ENCODE data around the gene PABPN1.

PABPN1 gene

DNA sequence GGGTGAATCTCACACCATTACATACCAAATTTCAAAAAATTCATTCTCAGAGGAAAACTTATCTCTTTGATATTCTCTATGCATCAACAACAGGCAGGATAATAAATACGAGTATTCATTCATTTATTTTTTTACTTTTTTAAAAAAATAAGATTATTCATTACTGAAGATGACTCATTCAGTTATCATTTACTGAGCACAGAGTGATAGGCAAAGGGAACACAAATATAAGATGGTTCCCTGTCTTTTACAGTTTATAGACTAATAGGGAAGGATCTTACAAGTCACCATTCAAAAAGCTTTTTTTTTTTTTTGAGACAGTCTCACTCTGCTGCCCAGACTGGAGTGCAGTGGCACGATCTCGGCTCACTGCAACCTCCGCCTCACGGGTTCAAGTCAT is 5.0 kb upstream of the PABPN1 start:
- DNase-seq (ENCODE audit: low read depth) = no peak
- TF ChIP-seq, protein P1, sequence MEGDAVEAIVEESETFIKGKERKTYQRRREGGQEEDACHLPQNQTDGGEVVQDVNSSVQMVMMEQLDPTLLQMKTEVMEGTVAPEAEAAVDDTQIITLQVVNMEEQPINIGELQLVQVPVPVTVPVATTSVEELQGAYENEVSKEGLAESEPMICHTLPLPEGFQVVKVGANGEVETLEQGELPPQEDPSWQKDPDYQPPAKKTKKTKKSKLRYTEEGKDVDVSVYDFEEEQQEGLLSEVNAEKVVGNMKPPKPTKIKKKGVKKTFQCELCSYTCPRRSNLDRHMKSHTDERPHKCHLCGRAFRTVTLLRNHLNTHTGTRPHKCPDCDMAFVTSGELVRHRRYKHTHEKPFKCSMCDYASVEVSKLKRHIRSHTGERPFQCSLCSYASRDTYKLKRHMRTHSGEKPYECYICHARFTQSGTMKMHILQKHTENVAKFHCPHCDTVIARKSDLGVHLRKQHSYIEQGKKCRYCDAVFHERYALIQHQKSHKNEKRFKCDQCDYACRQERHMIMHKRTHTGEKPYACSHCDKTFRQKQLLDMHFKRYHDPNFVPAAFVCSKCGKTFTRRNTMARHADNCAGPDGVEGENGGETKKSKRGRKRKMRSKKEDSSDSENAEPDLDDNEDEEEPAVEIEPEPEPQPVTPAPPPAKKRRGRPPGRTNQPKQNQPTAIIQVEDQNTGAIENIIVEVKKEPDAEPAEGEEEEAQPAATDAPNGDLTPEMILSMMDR (IDR thresholded peaks at IDR 0.05; ENCODE audit: low read depth, low read length) = no peak
- TF ChIP-seq POLR2A (IDR thresholded peaks at IDR 0.05; ENCODE audit: extremely low read depth, insufficient read length) (no peak), MYC (IDR thresholded peaks at IDR 0.05; ENCODE audit: low read depth, low read length) (no peak)
- H3K4me3 ChIP-seq (ENCODE audit: low read depth, low read length) = no peak overlapping the region

- no peak for DNase-seq (ENCODE audit: low read depth)
- TF ChIP-seq MAX (IDR thresholded peaks at IDR 0.05; ENCODE audit: low read depth, low read length) (no peak), POLR2A (IDR thresholded peaks at IDR 0.05; ENCODE audit: extremely low read depth, insufficient read length) (no peak), MYC (IDR thresholded peaks at IDR 0.05; ENCODE audit: low read depth, low read length) (no peak)
- TF ChIP-seq, protein P1 (IDR thresholded peaks at IDR 0.05; ENCODE audit: low read depth, low read length) = no peak
- H3K4me3 ChIP-seq (ENCODE audit: low read depth, low read length) = peak overlapping the region; percentile 71
These were observed 1.3 kb upstream of the PABPN1 start for GRCh38 chr14:23319746-23320583.

DNA sequence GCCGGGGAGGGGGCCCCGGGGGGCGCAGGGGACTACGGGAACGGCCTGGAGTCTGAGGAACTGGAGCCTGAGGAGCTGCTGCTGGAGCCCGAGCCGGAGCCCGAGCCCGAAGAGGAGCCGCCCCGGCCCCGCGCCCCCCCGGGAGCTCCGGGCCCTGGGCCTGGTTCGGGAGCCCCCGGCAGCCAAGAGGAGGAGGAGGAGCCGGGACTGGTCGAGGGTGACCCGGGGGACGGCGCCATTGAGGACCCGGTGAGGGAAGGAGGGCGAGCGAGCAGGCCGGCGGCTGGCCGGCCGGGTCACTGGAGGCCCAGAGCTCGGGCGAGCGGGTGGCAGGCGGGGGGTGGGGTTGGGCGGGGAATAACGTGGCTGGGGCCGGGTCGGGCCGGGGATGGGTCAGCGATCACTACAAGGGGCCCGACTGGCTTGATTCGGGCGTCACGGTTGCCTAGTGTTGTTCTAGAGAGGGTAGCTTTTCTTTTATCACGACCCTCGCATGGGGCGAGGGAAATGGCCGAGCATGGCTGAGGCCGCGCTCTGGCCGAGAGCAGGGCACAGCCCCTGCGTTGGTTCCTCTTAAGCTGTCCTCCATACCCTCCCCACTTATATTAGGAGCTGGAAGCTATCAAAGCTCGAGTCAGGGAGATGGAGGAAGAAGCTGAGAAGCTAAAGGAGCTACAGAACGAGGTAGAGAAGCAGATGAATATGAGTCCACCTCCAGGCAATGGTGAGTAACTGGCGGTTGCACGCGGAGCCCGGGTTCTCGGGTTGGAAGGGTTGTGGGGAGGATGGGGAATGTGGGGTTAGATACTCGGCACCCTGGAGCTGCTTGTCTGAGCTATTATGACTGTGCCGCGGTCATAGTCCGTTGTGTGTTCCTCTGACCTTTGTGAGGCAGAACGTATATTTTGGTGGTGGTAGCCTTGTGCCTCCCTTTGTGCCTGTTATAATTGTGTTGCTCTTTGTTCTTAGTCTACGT is 603 bp downstream of the PABPN1 start:
- TF ChIP-seq, protein P1 (IDR thresholded peaks at IDR 0.05; ENCODE audit: low read depth, low read length) = no peak
- TF ChIP-seq MYC (IDR thresholded peaks at IDR 0.05; ENCODE audit: low read depth, low read length) = peak; percentile 18
- peak; percentile 60 for DNase-seq (ENCODE audit: low read depth)
- peak overlapping the region; percentile 99 for H3K4me3 ChIP-seq (ENCODE audit: low read depth, low read length)

- DNase-seq (ENCODE audit: low read depth) = no peak
- H3K4me3 ChIP-seq (ENCODE audit: low read depth, low read length) = peak overlapping the region; percentile 99
- TF ChIP-seq POLR2A (IDR thresholded peaks at IDR 0.05; ENCODE audit: extremely low read depth, insufficient read length) = no peak
- TF ChIP-seq, protein P1 (IDR thresholded peaks at IDR 0.05; ENCODE audit: low read depth, low read length) = no peak
- no peak for TF ChIP-seq MAX (IDR thresholded peaks at IDR 0.05; ENCODE audit: low read depth, low read length)
- no peak for TF ChIP-seq MYC (IDR thresholded peaks at IDR 0.05; ENCODE audit: low read depth, low read length)
These were observed 1.6 kb downstream of the PABPN1 start for GRCh38 chr14:23322568-23323517.

GRCh38 chr14:23323838-23324454 is 2.7 kb downstream of the PABPN1 start:
- TF ChIP-seq, protein P1 (IDR thresholded peaks at IDR 0.05; ENCODE audit: low read depth, low read length) = no peak
- TF ChIP-seq MYC (IDR thresholded peaks at IDR 0.05; ENCODE audit: low read depth, low read length) (no peak), POLR2A (IDR thresholded peaks at IDR 0.05; ENCODE audit: extremely low read depth, insufficient read length) (no peak)
- DNase-seq (ENCODE audit: low read depth) = no peak
- no peak overlapping the region for H3K4me3 ChIP-seq (ENCODE audit: low read depth, low read length)
